HG03439 (cell line): Measurements from ENCODE around the gene CHMP1B.

Source experiments
- ATAC-seq: cut with Tn5 transposase; IDR thresholded peaks from one replicate; pipeline ENCODE4 v1.9.1; 2021; ENCODE audit warnings: mild to moderate bottlenecking, moderate library complexity; ENCODE audit not compliant: unreplicated experiment

CHMP1B gene

GRCh38 chr18:11901826-11902438 lies 50.7 kb downstream of the CHMP1B start:
- ATAC-seq = no peak

- no peak for ATAC-seq
Observed at GRCh38 chr18:11902522-11903292, 51.5 kb downstream of the CHMP1B start.
